Mesendoderm (in vitro differentiated cells): Measurements from ENCODE around the gene OSBPL10.

Experiments
- DNase-seq: peaks from one replicate; pipeline ENCODE4 v3.0.0; 2013
- H2AK5ac ChIP-seq: 2 replicates; pipeline ENCODE4 v1.6.1; 2013; ENCODE audit warnings: low read length, inconsistent platforms
- H2BK120ac ChIP-seq: 2 replicates; pipeline ENCODE4 v1.6.1; 2013; ENCODE audit warnings: low read depth, mild to moderate bottlenecking, low read length, moderate library complexity, mixed read lengths
- H2BK15ac ChIP-seq: replicated peaks from 2 replicates; pipeline ENCODE4 v1.6.1; 2013; ENCODE audit warnings: low read depth, mild to moderate bottlenecking, moderate library complexity
- H2BK5ac ChIP-seq: 2 replicates; pipeline ENCODE4 v1.6.1; 2013; ENCODE audit warnings: low read length, inconsistent platforms
- H3K18ac ChIP-seq: 2 replicates; pipeline ENCODE4 v1.6.1; 2013; ENCODE audit warnings: mild to moderate bottlenecking, low read length, mixed read lengths
- H3K23ac ChIP-seq: one replicate; pipeline ENCODE4 v1.6.1; 2013; ENCODE audit warnings: low read length
- H3K27ac ChIP-seq: 2 replicates; pipeline ENCODE4 v1.5.1; 2013; ENCODE audit warnings: low read depth, mild to moderate bottlenecking, inconsistent platforms, low read length, moderate library complexity
- H3K27me3 ChIP-seq: 2 replicates; pipeline ENCODE4 v1.6.1; 2013; ENCODE audit warnings: low read length, control low read depth, mild to moderate bottlenecking, inconsistent platforms; ENCODE audit not compliant: insufficient read depth, poor library complexity
- H3K36me3 ChIP-seq: 2 replicates; pipeline ENCODE4 v1.6.1; 2013; ENCODE audit warnings: low read length, inconsistent platforms; ENCODE audit not compliant: control insufficient read depth, insufficient read depth
- H3K4ac ChIP-seq: one replicate; pipeline ENCODE4 v1.6.1; 2013; ENCODE audit warnings: low read depth, mild to moderate bottlenecking, low read length, moderate library complexity
- H3K4me1 ChIP-seq: 2 replicates; pipeline ENCODE4 v1.6.1; 2013; ENCODE audit warnings: low read depth, low read length, inconsistent platforms; ENCODE audit not compliant: control insufficient read depth
- H3K4me2 ChIP-seq: 2 replicates; pipeline ENCODE4 v1.6.1; 2013; ENCODE audit warnings: low read length
- H3K4me3 ChIP-seq: 2 replicates; pipeline ENCODE4 v1.5.1; 2013; ENCODE audit warnings: mild to moderate bottlenecking, low read length
- H3K56ac ChIP-seq: one replicate; pipeline ENCODE4 v1.6.1; 2013; ENCODE audit warnings: low read length
- H3K79me1 ChIP-seq: 2 replicates; pipeline ENCODE4 v1.6.1; 2013; ENCODE audit warnings: low read length, inconsistent platforms
- H3K79me2 ChIP-seq: 2 replicates; pipeline ENCODE4 v1.6.1; 2013; ENCODE audit warnings: mild to moderate bottlenecking, low read length; ENCODE audit not compliant: control insufficient read depth, insufficient read depth
- H3K9ac ChIP-seq: 2 replicates; pipeline ENCODE4 v1.6.1; 2013; ENCODE audit warnings: low read length, inconsistent platforms
- H4K5ac ChIP-seq: one replicate; pipeline ENCODE4 v1.6.1; 2013; ENCODE audit warnings: low read length
- H4K8ac ChIP-seq: one replicate; pipeline ENCODE4 v1.6.1; 2013; ENCODE audit warnings: low read depth, mild to moderate bottlenecking, control low read depth, low read length, moderate library complexity
- WGBS: extraction: QIAGEN DNeasy Blood & Tissue Kit; methylation state at CpG from one replicate; pipeline ENCODE4 v1.1.7; 2013; ENCODE audit warnings: low lambda C conversion rate, missing lambda C conversion rate; ENCODE audit not compliant: insufficient coverage; ENCODE audit errors: extremely low coverage; 5-methylcytosine and 5-hydroxymethylcytosine counted together

OSBPL10 gene

DNA sequence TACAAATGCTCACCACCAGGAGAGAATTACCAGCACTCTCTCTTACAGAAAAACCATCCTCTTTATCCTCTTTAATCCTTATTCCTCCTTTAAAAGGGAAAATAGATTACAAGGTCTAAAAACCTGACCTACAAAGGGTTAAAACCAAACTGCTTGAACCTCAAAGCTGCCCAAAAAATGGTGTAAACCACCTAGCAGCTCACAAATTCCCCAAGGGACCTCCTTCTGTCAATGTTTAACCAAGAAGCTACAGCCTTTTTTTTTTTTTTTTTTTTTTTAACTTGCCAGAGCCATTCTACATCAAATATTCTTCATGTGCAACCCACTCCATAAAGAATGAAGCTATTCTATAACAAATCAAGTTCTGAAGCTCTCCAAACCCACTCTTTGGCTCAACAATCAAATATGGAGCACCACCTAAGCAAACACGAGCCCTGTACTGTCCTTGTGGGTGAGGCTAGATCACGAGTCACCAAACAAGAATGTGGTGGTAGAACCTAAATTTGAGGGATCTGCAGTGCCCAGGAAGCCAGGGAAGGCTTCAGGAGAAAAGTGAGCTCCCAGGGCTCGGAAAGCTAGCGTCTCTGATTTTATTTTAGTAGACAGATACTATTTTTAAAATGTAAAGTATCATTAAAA is 20.1 kb downstream of the OSBPL10 start:
- Histone ChIP-seq H3K18ac (peak overlapping the region; percentile 76), H3K27ac (peak overlapping the region; percentile 30), H3K27me3 (no peaks in the 10 kb centered on the region), H3K36me3 (no peaks in the 10 kb centered on the region), H3K4me1 (peaks cover 15% of the 10 kb centered on the region), H3K56ac (no peak overlapping the region), H3K4me3 (no peak overlapping the region), H2AK5ac (no peak overlapping the region), H2BK5ac (no peak overlapping the region), H3K4ac (no peak overlapping the region), H3K23ac (no peak overlapping the region), H3K79me1 (no peaks in the 10 kb centered on the region), H3K4me2 (no peak overlapping the region), H2BK120ac (peak overlapping the region; percentile 61), H4K8ac (no peak overlapping the region), H3K79me2 (peaks cover 20% of the 10 kb centered on the region), H3K9ac (no peak overlapping the region), H4K5ac (no peak overlapping the region), H2BK15ac (no peak overlapping the region)
- DNase-seq: peak; percentile 83
- no CpG with 5 or more reads among the region's 4 CpGs for WGBS

DNA sequence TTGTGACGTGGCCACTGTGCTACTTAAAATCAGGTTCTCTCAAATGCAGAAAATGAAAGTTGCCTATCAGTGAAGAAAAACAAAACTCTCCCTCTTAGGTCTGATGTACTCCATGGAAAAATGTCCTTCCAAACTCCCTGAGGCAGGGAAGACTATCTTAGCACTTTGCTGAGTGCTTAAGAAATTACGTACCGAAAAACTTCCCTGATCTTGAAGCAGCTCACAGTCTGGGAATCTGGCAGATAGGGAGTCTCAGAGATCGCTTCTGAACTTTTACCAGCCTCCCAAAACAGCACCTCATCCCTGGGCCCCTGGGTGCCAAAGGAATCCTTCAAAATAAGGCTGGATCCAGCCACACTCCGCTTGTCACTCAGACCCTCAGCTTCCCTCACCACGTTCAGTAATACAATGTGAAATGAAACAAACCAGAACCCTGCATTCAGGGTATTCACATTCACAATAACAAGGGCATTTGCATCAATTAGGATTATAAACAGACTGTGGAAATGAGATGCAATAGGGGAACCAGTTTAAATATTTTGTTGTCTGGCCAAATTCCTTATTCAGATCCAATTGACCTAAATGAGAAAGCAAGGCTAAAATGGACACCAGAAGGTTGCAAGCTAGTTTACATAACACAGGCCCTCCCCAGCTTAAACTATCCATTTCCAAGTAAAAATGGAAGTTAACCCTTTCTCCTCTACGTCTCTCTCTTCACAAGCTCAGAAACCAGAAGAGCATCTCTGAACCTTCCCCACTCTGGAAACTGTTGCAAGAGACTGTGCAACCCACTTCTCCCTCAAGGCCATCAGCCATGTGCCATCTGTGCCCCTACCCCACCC is 20.9 kb downstream of the OSBPL10 start:
- H4K8ac ChIP-seq: no peak overlapping the region
- peaks cover 15% of the 10 kb centered on the region for H3K4me1 ChIP-seq
- no peak overlapping the region for H3K23ac ChIP-seq
- H2AK5ac ChIP-seq: no peak overlapping the region
- H3K4me3 ChIP-seq: no peak overlapping the region
- no CpG with 5 or more reads among the region's 7 CpGs for WGBS
- no peak overlapping the region for H3K4ac ChIP-seq
- H2BK5ac ChIP-seq: no peak overlapping the region
- H2BK15ac ChIP-seq: peak overlapping the region; percentile 3
- H3K79me2 ChIP-seq: peaks cover 26% of the 10 kb centered on the region
- H3K56ac ChIP-seq: peak overlapping the region; percentile 61
- H3K4me2 ChIP-seq: no peak overlapping the region
- peak overlapping the region; percentile 22 for H3K9ac ChIP-seq
- DNase-seq: peak; percentile 71
- peak overlapping the region; percentile 35 for H3K27ac ChIP-seq
- H2BK120ac ChIP-seq: no peak overlapping the region
- peaks cover 2% of the 10 kb centered on the region for H3K79me1 ChIP-seq
- H4K5ac ChIP-seq: no peak overlapping the region
- no peaks in the 10 kb centered on the region for H3K36me3 ChIP-seq
- peak overlapping the region; percentile 39 for H3K18ac ChIP-seq
- no peaks in the 10 kb centered on the region for H3K27me3 ChIP-seq

DNA sequence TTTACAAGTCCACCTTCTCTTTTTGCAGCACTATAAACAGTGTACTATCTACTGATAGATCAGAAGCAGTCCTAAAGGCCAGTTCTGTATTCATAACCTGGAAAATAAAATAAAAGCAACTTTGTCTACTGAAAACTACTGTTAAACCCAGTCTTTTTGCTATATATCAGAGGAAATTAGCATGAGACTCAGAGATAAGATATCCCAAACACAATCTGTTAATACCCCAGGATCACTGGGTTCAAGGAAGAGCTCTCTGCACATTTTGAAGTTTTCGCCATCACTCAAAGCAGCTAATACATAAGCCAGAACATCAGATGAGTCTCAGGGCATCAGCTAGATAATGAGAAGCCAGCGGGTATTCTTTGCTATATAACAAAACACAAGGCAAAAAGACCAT is 21.8 kb downstream of the OSBPL10 start:
- Histone ChIP-seq H3K36me3 (no peaks in the 10 kb centered on the region), H2BK15ac (peak overlapping the region; percentile 36), H3K9ac (no peak overlapping the region), H4K5ac (no peak overlapping the region), H2AK5ac (no peak overlapping the region), H3K4me3 (no peak overlapping the region), H3K79me2 (peaks cover 28% of the 10 kb centered on the region), H3K4me2 (no peak overlapping the region), H2BK120ac (no peak overlapping the region), H3K56ac (no peak overlapping the region), H4K8ac (no peak overlapping the region), H3K18ac (no peak overlapping the region), H2BK5ac (no peak overlapping the region), H3K79me1 (peaks cover 2% of the 10 kb centered on the region), H3K23ac (no peak overlapping the region), H3K4ac (no peak overlapping the region), H3K27me3 (no peaks in the 10 kb centered on the region), H3K27ac (no peak overlapping the region), H3K4me1 (peaks cover 15% of the 10 kb centered on the region)
- WGBS: no CpG with 5 or more reads among the region's 2 CpGs
- no peak for DNase-seq

DNA sequence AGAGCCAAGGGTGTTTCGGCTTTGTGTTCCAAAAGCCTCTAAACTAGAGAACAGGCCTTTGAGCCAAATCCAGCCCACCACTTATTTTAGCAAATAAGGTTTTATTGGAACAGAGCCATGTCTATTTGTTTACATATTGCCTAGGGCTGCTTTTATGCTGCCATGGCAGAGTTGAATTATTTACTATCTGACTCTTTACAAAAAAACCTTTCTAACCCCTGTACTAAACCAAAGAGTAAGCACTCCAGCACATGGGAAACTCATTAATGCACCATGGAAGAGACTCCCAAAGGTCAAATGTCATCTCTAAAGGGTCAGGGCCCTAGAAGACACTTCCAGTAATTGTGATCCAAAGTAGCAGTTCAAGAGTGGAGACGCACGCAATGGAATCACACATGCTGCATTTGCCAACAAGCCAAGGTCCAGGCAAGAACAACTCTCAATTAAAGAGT is 22.3 kb downstream of the OSBPL10 start:
- no peak overlapping the region for H2AK5ac ChIP-seq
- H3K4me3 ChIP-seq: no peak overlapping the region
- no peak overlapping the region for H3K23ac ChIP-seq
- H3K9ac ChIP-seq: no peak overlapping the region
- no peak overlapping the region for H2BK120ac ChIP-seq
- peaks cover 15% of the 10 kb centered on the region for H3K4me1 ChIP-seq
- no peak overlapping the region for H3K56ac ChIP-seq
- no peak overlapping the region for H4K5ac ChIP-seq
- H4K8ac ChIP-seq: no peak overlapping the region
- H3K18ac ChIP-seq: peak overlapping the region; percentile 68
- H3K27ac ChIP-seq: no peak overlapping the region
- peaks cover 2% of the 10 kb centered on the region for H3K79me1 ChIP-seq
- H3K4ac ChIP-seq: no peak overlapping the region
- DNase-seq: no peak
- H3K27me3 ChIP-seq: no peaks in the 10 kb centered on the region
- H3K36me3 ChIP-seq: no peaks in the 10 kb centered on the region
- H2BK15ac ChIP-seq: peak overlapping the region; percentile 36
- H3K4me2 ChIP-seq: no peak overlapping the region
- H2BK5ac ChIP-seq: no peak overlapping the region
- no CpG with 5 or more reads among the region's 3 CpGs for WGBS
- peaks cover 29% of the 10 kb centered on the region for H3K79me2 ChIP-seq

DNA sequence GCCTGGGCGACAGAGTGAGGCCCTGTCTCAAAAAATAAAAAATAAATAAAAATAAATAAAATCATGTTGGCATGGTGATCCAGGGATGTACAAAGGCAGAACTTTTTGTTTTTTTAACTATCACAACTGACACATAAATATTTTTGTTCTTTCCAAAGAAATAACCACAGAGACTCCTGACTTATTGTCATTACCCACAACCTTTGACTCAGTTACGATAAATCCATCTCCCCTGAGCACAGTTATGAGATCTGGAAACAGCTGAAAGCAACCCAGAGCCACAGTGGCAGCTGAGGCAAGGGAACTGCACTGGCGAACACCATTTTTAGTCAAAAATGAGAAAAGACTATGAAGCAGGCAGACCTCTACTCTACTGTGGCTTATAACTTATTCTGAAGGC is 24.0 kb downstream of the OSBPL10 start:
- Histone ChIP-seq H3K23ac (no peak overlapping the region), H3K4me2 (no peak overlapping the region), H3K18ac (no peak overlapping the region), H3K9ac (no peak overlapping the region), H3K56ac (no peak overlapping the region), H4K5ac (no peak overlapping the region), H3K4me1 (peaks cover 15% of the 10 kb centered on the region), H2BK15ac (no peak overlapping the region), H3K79me1 (peaks cover 4% of the 10 kb centered on the region), H3K79me2 (peaks cover 29% of the 10 kb centered on the region), H4K8ac (no peak overlapping the region), H2BK5ac (no peak overlapping the region), H3K4ac (no peak overlapping the region), H2AK5ac (no peak overlapping the region), H3K36me3 (no peaks in the 10 kb centered on the region), H3K27ac (no peak overlapping the region), H2BK120ac (no peak overlapping the region), H3K4me3 (no peak overlapping the region), H3K27me3 (no peaks in the 10 kb centered on the region)
- no peak for DNase-seq
- no CpG with 5 or more reads among the region's 3 CpGs for WGBS
